Activated naive CD8-positive, alpha-beta T cell (primary cell): Measurements from ENCODE around the gene DYNC2H1.

ENCODE experiments used
- H3K27ac Mint-ChIP-seq: one replicate; pipeline ENCODE4 v1.8.0; 2021; ENCODE audit warnings: mixed read lengths
- H3K27me3 Mint-ChIP-seq: one replicate; pipeline ENCODE4 v1.8.0; 2021; ENCODE audit warnings: mixed read lengths
- H3K36me3 Mint-ChIP-seq: one replicate; pipeline ENCODE4 v1.8.0; 2021; ENCODE audit warnings: mixed read lengths
- H3K4me1 Mint-ChIP-seq: one replicate; pipeline ENCODE4 v1.8.0; 2021; ENCODE audit warnings: low read depth, mixed read lengths
- H3K4me3 Mint-ChIP-seq: one replicate; pipeline ENCODE4 v1.8.0; 2021; ENCODE audit warnings: mild to moderate bottlenecking, mixed read lengths
- H3K9me3 Mint-ChIP-seq: one replicate; pipeline ENCODE4 v1.8.0; 2021; ENCODE audit warnings: low read depth, mixed read lengths

Gene DYNC2H1

GRCh38 chr11:103183981-103184611, 74.9 kb downstream of the DYNC2H1 start:
- Mint-ChIP-seq H3K27ac (no peak overlapping the region), H3K9me3 (no peaks in the 10 kb centered on the region), H3K4me1 (peaks cover 7% of the 10 kb centered on the region), H3K4me3 (no peak overlapping the region), H3K36me3 (peaks cover 2% of the 10 kb centered on the region), H3K27me3 (no peaks in the 10 kb centered on the region)

DNA sequence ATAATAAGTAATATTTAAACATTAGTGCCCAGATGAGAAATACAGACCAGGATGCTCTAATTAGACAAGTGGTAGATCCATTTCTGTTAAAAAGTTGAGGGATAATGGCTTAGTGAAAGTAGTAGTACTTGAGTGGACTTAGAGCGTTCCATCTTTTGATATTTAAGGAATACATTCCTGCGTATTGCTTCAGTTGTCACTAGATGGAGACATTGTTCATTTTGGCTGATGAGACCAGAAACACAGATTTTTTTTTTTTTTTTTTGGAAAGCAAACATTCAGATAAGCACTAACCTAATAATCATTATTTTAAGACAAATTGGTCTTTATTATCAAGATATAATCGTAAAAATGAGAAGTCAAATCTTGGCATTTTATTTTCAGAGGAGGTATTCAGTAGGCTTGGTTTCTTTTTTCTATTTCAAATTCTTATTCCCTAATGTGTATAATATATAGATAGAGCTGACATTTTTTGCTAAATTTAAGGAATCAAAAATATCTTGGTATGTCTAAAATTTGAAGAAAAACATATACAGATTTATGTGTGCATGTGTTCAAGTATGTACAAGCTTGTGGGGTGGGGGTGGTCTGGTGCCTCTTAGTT, 92.9 kb downstream of the DYNC2H1 start:
- peaks cover 2% of the 10 kb centered on the region for H3K36me3 Mint-ChIP-seq
- no peaks in the 10 kb centered on the region for H3K27me3 Mint-ChIP-seq
- no peaks in the 10 kb centered on the region for H3K4me1 Mint-ChIP-seq
- H3K9me3 Mint-ChIP-seq: no peaks in the 10 kb centered on the region
- H3K27ac Mint-ChIP-seq: no peak overlapping the region
- no peak overlapping the region for H3K4me3 Mint-ChIP-seq

DNA sequence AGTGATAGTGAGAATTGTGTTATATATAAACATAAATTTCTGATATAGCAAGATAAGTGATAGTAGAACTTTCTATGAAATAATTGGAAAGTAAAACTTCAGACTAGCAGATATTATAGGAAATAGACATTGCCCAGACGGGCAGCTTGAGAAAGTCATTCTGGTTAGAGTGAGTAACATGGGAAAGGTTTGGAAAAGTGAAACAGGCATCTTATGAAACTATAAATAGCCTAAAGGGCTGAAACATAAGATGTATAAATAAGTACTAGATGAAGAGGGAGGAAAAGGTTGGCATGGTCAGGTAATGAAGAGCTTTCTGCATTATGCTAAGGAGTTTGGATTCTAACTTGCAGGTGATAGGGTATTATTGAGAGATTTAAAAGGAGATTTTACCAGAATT, 101.3 kb downstream of the DYNC2H1 start:
- Mint-ChIP-seq H3K27me3 (no peaks in the 10 kb centered on the region), H3K9me3 (no peaks in the 10 kb centered on the region), H3K36me3 (no peaks in the 10 kb centered on the region), H3K4me1 (no peaks in the 10 kb centered on the region), H3K27ac (no peak overlapping the region), H3K4me3 (no peak overlapping the region)

DNA sequence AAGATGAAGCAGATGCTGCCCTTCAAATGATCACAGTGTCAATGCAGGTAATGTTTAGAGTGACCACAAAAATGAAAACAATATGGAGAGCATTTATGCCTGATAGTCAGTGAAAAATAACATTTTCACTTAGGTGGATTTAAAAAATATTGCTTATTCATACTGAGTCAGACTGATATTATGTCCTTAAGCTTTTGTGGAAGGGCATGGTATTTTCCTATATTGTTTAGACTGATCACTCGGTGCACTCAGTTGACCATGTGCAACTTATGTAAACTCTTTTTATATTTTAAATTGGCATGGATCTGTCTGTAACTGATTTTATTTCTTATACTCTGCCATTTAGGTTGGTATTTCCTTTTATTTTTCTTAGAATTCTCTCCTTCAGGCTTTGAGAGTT, 106.6 kb downstream of the DYNC2H1 start:
- Mint-ChIP-seq H3K27ac (no peak overlapping the region), H3K9me3 (no peaks in the 10 kb centered on the region), H3K27me3 (no peaks in the 10 kb centered on the region), H3K4me3 (no peak overlapping the region), H3K4me1 (no peaks in the 10 kb centered on the region), H3K36me3 (no peaks in the 10 kb centered on the region)

DNA sequence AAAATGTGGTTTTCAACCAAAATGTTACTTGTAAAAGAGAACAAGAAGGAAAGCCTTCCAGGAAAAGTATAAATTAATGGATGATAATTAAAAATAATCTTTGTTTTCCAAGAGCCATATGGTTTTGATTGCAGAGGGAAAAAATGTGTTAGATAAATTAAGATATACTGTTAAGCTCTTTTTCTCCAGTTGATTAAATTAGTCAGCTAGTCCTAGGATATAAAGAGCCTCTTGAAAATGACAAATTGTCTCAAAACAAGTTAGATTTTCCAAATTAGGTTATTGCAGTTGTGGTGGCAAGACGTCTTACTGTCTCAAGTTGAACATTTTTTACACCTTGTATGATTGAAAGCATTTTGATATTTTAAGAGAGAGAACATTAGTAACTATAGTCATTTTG, 110.9 kb downstream of the DYNC2H1 start:
- no peak overlapping the region for H3K27ac Mint-ChIP-seq
- H3K9me3 Mint-ChIP-seq: no peaks in the 10 kb centered on the region
- H3K4me3 Mint-ChIP-seq: no peak overlapping the region
- no peaks in the 10 kb centered on the region for H3K4me1 Mint-ChIP-seq
- H3K27me3 Mint-ChIP-seq: no peaks in the 10 kb centered on the region
- peaks cover 2% of the 10 kb centered on the region for H3K36me3 Mint-ChIP-seq

DNA sequence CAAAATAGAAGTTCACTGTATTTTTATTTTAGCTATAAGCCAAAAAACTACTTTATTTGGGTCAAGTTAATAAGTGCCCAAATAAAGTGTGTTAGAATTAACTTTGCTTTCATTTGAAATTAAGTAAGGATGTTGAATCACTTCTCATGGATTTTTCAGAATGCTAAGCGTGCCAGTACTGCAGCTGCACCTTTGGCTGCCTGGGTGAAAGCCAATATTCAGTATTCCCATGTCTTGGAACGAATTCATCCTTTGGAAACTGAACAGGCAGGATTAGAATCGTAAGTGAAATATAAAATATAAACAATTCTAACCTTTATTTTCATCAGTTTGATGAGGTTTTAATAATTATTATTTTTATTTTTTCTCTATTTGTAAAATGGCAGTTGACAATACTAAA, 113.6 kb downstream of the DYNC2H1 start:
- no peaks in the 10 kb centered on the region for H3K4me1 Mint-ChIP-seq
- no peaks in the 10 kb centered on the region for H3K9me3 Mint-ChIP-seq
- no peak overlapping the region for H3K27ac Mint-ChIP-seq
- H3K27me3 Mint-ChIP-seq: no peaks in the 10 kb centered on the region
- H3K36me3 Mint-ChIP-seq: peaks cover 2% of the 10 kb centered on the region
- no peak overlapping the region for H3K4me3 Mint-ChIP-seq

DNA sequence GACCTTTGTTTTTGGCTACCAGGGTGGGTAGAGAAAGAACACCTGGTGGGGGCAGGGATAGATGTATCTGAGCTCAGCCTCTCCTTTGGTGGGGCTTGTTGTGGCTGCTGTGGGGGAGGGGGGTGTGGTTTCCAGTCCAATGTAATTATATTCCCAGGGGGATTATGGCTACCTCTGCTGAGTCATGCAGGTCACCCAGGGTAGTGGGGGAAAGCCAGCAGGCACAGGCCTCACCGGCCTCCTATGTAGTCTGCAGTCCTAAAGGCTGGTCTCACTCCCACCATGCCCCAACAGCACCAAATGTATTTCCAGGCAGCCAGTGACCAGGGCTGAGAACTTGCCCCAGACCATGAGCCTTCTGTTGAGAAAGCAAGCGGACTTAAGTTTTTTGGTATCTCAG, 119.6 kb downstream of the DYNC2H1 start:
- Mint-ChIP-seq H3K4me1 (no peaks in the 10 kb centered on the region), H3K9me3 (no peaks in the 10 kb centered on the region), H3K27me3 (no peaks in the 10 kb centered on the region), H3K27ac (no peak overlapping the region), H3K4me3 (no peak overlapping the region), H3K36me3 (peaks cover 6% of the 10 kb centered on the region)

- no peaks in the 10 kb centered on the region for H3K9me3 Mint-ChIP-seq
- no peak overlapping the region for H3K27ac Mint-ChIP-seq
- H3K27me3 Mint-ChIP-seq: no peaks in the 10 kb centered on the region
- no peaks in the 10 kb centered on the region for H3K4me1 Mint-ChIP-seq
- H3K36me3 Mint-ChIP-seq: peaks cover 3% of the 10 kb centered on the region
- H3K4me3 Mint-ChIP-seq: no peak overlapping the region
Observed at GRCh38 chr11:103234974-103235373, 125.7 kb downstream of the DYNC2H1 start.

GRCh38 chr11:103241574-103241973, 132.3 kb downstream of the DYNC2H1 start:
- Mint-ChIP-seq H3K27ac (no peak overlapping the region), H3K36me3 (no peaks in the 10 kb centered on the region), H3K4me3 (no peak overlapping the region), H3K27me3 (no peaks in the 10 kb centered on the region), H3K9me3 (no peaks in the 10 kb centered on the region), H3K4me1 (no peaks in the 10 kb centered on the region)

- Mint-ChIP-seq H3K4me3 (no peak overlapping the region), H3K4me1 (no peaks in the 10 kb centered on the region), H3K27ac (no peak overlapping the region), H3K9me3 (no peaks in the 10 kb centered on the region), H3K36me3 (peaks cover 6% of the 10 kb centered on the region), H3K27me3 (no peaks in the 10 kb centered on the region)
Observed at GRCh38 chr11:103254123-103254522, 144.9 kb downstream of the DYNC2H1 start.

DNA sequence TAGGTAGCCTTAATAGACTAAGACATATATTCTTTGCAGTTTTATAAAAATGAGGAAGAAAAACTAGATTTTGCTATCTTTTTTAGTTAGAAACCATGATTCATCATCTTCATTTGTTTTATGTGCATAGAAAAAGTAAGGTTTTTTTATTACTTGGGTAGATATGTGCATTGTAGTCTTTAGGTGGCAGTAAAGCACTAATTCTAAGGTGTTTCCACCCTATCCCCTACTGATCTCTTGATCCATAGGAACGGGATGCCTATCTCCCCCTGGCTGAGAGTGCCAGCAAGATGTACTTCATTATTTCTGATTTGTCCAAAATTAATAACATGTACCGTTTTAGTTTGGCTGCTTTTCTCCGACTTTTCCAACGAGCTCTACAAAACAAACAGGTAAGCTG, 148.1 kb downstream of the DYNC2H1 start:
- Mint-ChIP-seq H3K36me3 (peaks cover 4% of the 10 kb centered on the region), H3K4me1 (no peaks in the 10 kb centered on the region), H3K27me3 (no peaks in the 10 kb centered on the region), H3K4me3 (no peak overlapping the region), H3K27ac (no peak overlapping the region), H3K9me3 (no peaks in the 10 kb centered on the region)

DNA sequence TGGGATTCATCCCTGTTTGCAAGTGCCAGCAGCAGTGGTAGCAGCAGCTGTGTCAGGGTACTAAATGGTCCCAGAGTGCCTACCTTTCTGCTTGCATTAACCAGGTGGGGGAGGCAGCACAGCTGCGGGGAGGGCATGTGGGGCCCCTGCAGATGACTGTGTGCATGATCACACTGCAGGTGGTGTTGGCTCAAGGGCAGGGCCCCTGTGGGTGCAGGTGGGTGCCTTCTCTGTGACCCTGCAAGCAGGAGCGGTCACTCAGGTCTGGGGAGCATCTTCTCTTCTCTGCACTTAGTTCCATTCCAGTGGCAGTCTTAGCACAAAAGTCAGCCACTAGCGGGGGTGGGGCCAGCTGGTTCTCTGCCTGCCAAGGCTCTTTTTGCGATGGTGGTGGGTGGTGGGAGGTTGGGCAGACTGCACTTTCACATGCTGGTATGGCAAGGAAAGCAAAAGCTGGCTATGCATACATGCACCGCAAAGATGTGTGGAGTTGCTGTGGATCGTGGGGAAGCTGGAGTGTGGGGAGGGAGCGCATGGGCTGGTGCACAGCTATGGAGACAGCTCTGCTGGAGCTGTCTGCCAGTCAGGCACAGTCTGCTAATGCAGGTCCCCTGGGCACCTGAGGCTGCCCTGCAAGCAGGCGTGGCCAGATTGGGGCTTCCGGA, 157.1 kb downstream of the DYNC2H1 start:
- H3K4me3 Mint-ChIP-seq: no peak overlapping the region
- peaks cover 2% of the 10 kb centered on the region for H3K36me3 Mint-ChIP-seq
- no peaks in the 10 kb centered on the region for H3K27me3 Mint-ChIP-seq
- H3K27ac Mint-ChIP-seq: no peak overlapping the region
- H3K4me1 Mint-ChIP-seq: no peaks in the 10 kb centered on the region
- H3K9me3 Mint-ChIP-seq: no peaks in the 10 kb centered on the region

- peaks cover 2% of the 10 kb centered on the region for H3K36me3 Mint-ChIP-seq
- no peak overlapping the region for H3K4me3 Mint-ChIP-seq
- no peaks in the 10 kb centered on the region for H3K4me1 Mint-ChIP-seq
- no peaks in the 10 kb centered on the region for H3K27me3 Mint-ChIP-seq
- no peaks in the 10 kb centered on the region for H3K9me3 Mint-ChIP-seq
- no peak overlapping the region for H3K27ac Mint-ChIP-seq
Observed at GRCh38 chr11:103272876-103273275, 163.7 kb downstream of the DYNC2H1 start.

GRCh38 chr11:103274025-103274424, 164.8 kb downstream of the DYNC2H1 start:
- H3K4me1 Mint-ChIP-seq: no peaks in the 10 kb centered on the region
- H3K27me3 Mint-ChIP-seq: no peaks in the 10 kb centered on the region
- H3K9me3 Mint-ChIP-seq: no peaks in the 10 kb centered on the region
- no peak overlapping the region for H3K4me3 Mint-ChIP-seq
- H3K36me3 Mint-ChIP-seq: peaks cover 2% of the 10 kb centered on the region
- H3K27ac Mint-ChIP-seq: no peak overlapping the region

GRCh38 chr11:103279821-103280220, 170.6 kb downstream of the DYNC2H1 start:
- no peaks in the 10 kb centered on the region for H3K36me3 Mint-ChIP-seq
- H3K27me3 Mint-ChIP-seq: no peaks in the 10 kb centered on the region
- no peak overlapping the region for H3K27ac Mint-ChIP-seq
- H3K4me3 Mint-ChIP-seq: no peak overlapping the region
- no peaks in the 10 kb centered on the region for H3K9me3 Mint-ChIP-seq
- H3K4me1 Mint-ChIP-seq: no peaks in the 10 kb centered on the region

DNA sequence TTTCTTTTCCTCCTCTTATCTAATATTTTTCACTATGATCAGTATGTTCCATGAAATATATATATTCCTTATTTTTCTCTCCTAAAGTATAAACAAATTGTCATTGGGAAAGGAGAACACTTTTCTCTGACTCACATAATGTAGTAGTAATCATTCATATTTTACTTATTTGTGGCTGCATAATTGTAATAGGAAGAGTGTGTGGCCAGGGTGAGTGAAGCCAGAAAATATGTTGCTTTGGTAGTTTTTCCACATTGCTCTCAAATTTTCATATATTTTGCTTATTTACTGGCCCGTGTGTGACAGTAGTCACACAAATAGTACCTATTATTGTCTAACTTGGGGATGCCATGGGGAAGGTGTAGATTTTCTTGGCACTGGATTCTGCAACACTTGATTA, 172.1 kb downstream of the DYNC2H1 start:
- Mint-ChIP-seq H3K27me3 (no peaks in the 10 kb centered on the region), H3K27ac (no peak overlapping the region), H3K4me3 (no peak overlapping the region), H3K36me3 (no peaks in the 10 kb centered on the region), H3K9me3 (no peaks in the 10 kb centered on the region), H3K4me1 (no peaks in the 10 kb centered on the region)
